ENCODE measurements around the gene PSMC3IP. TPM values are rescaled to one million over a fixed set of nuclear protein-coding genes. Genes with fewer than 3 reads are reported as not detected.
"Not testable (repeated sequence)": the region's sequence is repeated elsewhere in the genome, so short reads cannot be mapped to it uniquely, and the experiment has no call there.

Gene PSMC3IP
- total and polyA plus RNA-seq, 2 of the 4 experiments (the other 2 are of a cell fraction) = 5.6 to 9.8 TPM

GRCh38 chr17:42612013-42612412, 34.5 kb upstream of the PSMC3IP start:
- no CpG with 5 or more reads among the region's 4 CpGs for WGBS, 2 experiments (ENCODE audit: extremely low coverage in 2 of 2, insufficient read length in 1 of 2)
- no peak overlapping the region for H3K27ac ChIP-seq (ENCODE audit: insufficient read depth, low read length)
- no peak overlapping the region for H3K4me3 ChIP-seq (ENCODE audit: insufficient read depth, low read depth, low read length)
- TF ChIP-seq RAD21 (IDR thresholded peaks at IDR 0.05; ENCODE audit: low read length) (no peak), NFE2L2 (IDR thresholded peaks at IDR 0.05; ENCODE audit: low read depth, low read length) (no peak)
- no peaks in the 10 kb centered on the region for H3K9me3 ChIP-seq (ENCODE audit: control insufficient read depth, insufficient read depth, low read length)
- H3K9me1 ChIP-seq (ENCODE audit: insufficient read depth, low read length) = peaks cover 4% of the 10 kb centered on the region; the same call in 1 of the 2 replicates
- H2BK120ac ChIP-seq (ENCODE audit: low read depth, low read length) = no peak overlapping the region
- H2AFZ ChIP-seq (replicated peaks; ENCODE audit: low read length, poor library complexity) = no peak overlapping the region
- no peak overlapping the region for H2BK5ac ChIP-seq (ENCODE audit: low read depth, low read length, poor library complexity, severe bottlenecking)
- peak overlapping the region; percentile 50 for H2AK9ac ChIP-seq (replicated peaks; ENCODE audit: low read depth, low read length, poor library complexity)
- H4K91ac ChIP-seq (ENCODE audit: insufficient read depth, low read depth, low read length) = no peak overlapping the region
- no peak overlapping the region for H4K5ac ChIP-seq (ENCODE audit: low read depth, low read length)
- no peak for DNase-seq
- peaks cover 3% of the 10 kb centered on the region for H3K4me1 ChIP-seq (ENCODE audit: control insufficient read depth, insufficient read depth, low read length)
- H4K20me1 ChIP-seq (ENCODE audit: insufficient read depth, low read length) = peaks cover 18% of the 10 kb centered on the region; the same call in 1 of the 2 replicates
- peaks cover 13 to 39% of the 10 kb centered on the region in 2 experiments for H3K79me1 ChIP-seq (ENCODE audit: low read depth in 1 of 2, low read length in 2 of 2)
- no peak overlapping the region for H4K8ac ChIP-seq (ENCODE audit: low read depth in 2 of 2, low read length in 2 of 2)
- no peak overlapping the region for H2BK15ac ChIP-seq (ENCODE audit: low read depth, low read length)
- intact Hi-C loops (cut with micrococcal nuclease) (no loop called here), dilution Hi-C loops (cut with HindIII; ENCODE audit: low sequenced_read_pairs, unreplicated experiment) (no loop called here), in situ Hi-C loops (cut with MboI; ENCODE audit: low sequenced_read_pairs) (no loop called here)
- CTCF ChIA-PET = interaction anchor here (0.6 kb wide), 1 partner anchor 37 kb away, joined by 3 read pairs; no protein-coding TSS in a partner anchor
- no peak overlapping the region for H3K18ac ChIP-seq (ENCODE audit: low read depth, low read length)
- no peak overlapping the region for H3K14ac ChIP-seq (replicated peaks; ENCODE audit: low read depth, low read length)
- peaks cover 34% of the 10 kb centered on the region for H3K36me3 ChIP-seq (ENCODE audit: control insufficient read depth, insufficient read depth, low read length)
- ATAC-seq (ENCODE audit: low read depth) = no peak
- H3K27me3 ChIP-seq (ENCODE audit: control insufficient read depth, insufficient read depth, low read length) = no peaks in the 10 kb centered on the region
- no peak overlapping the region for H3K9ac ChIP-seq (ENCODE audit: low read depth, low read length)
- BruUV-seq (replicated peaks) = no TSS peak
- no peak overlapping the region for H3K23ac ChIP-seq (ENCODE audit: low read depth, low read length)
- H2AK5ac ChIP-seq (ENCODE audit: low read depth, low read length) = no peak overlapping the region
- H3K4ac ChIP-seq (ENCODE audit: low read depth, low read length) = no peak overlapping the region
- H3K4me2 ChIP-seq (ENCODE audit: low read depth, low read length) = no peak overlapping the region
- no peak overlapping the region for H2BK20ac ChIP-seq (ENCODE audit: low read depth, low read length)
- 0 out of 2 replicates have a peak overlapping the region, but pooled peaks have one; percentile 6 for H3K56ac ChIP-seq (ENCODE audit: extremely low read depth, insufficient read depth, low read length)
- POLR2A ChIA-PET (ENCODE audit: unreplicated experiment) = no interaction called here

- Histone ChIP-seq H3K79me1 (ENCODE audit: low read depth in 1 of 2, low read length in 2 of 2) (peaks cover 15 to 56% of the 10 kb centered on the region in 2 experiments), H3K4ac (ENCODE audit: low read depth, low read length) (peak overlapping the region; percentile 94), H4K20me1 (ENCODE audit: insufficient read depth, low read length) (peaks cover 35% of the 10 kb centered on the region; the same call in 1 of the 2 replicates), H2AK5ac (ENCODE audit: low read depth, low read length) (peak overlapping the region; percentile 85), H4K8ac (ENCODE audit: low read depth in 2 of 2, low read length in 2 of 2) (peak overlapping the region; percentile 57 to 68; a peak in 3 of 4 replicates), H3K4me3 (ENCODE audit: insufficient read depth, low read depth, low read length) (peak overlapping the region; percentile 75), H3K56ac (ENCODE audit: extremely low read depth, insufficient read depth, low read length) (peak overlapping the region; percentile 52; the same call in 1 of the 2 replicates), H3K36me3 (ENCODE audit: control insufficient read depth, insufficient read depth, low read length) (peaks cover 26% of the 10 kb centered on the region), H2AK9ac (replicated peaks; ENCODE audit: low read depth, low read length, poor library complexity) (peak overlapping the region; percentile 99), H4K91ac (ENCODE audit: insufficient read depth, low read depth, low read length) (peak overlapping the region; percentile 67; the same call in 1 of the 2 replicates), H2BK5ac (ENCODE audit: low read depth, low read length, poor library complexity, severe bottlenecking) (peak overlapping the region; percentile 66), H2BK15ac (ENCODE audit: low read depth, low read length) (peak overlapping the region; percentile 68; the same call in 1 of the 3 replicates), H3K4me2 (ENCODE audit: low read depth, low read length) (peak overlapping the region; percentile 85), H3K14ac (replicated peaks; ENCODE audit: low read depth, low read length) (peak overlapping the region; percentile 98), H3K27ac (ENCODE audit: insufficient read depth, low read length) (peak overlapping the region; percentile 83), H3K18ac (ENCODE audit: low read depth, low read length) (peak overlapping the region; percentile 20; the same call in 1 of the 2 replicates), H3K9ac (ENCODE audit: low read depth, low read length) (peak overlapping the region; percentile 88), H2AFZ (replicated peaks; ENCODE audit: low read length, poor library complexity) (peak overlapping the region; percentile 99), H3K23ac (ENCODE audit: low read depth, low read length) (peak overlapping the region; percentile 98)
- intact Hi-C loops (cut with micrococcal nuclease) = loop anchor here (2.0 to 5.0 kb wide), 3 partner anchors 33 to 69 kb away; partner anchors contain the start of genes PSMC3IP and TUBG2
- H4K5ac ChIP-seq (ENCODE audit: low read depth, low read length); H2BK20ac ChIP-seq (ENCODE audit: low read depth, low read length); H3K27me3 ChIP-seq (ENCODE audit: control insufficient read depth, insufficient read depth, low read length); BruUV-seq (replicated peaks); H3K4me1 ChIP-seq (ENCODE audit: control insufficient read depth, insufficient read depth, low read length); H3K9me3 ChIP-seq (ENCODE audit: control insufficient read depth, insufficient read depth, low read length); H2BK120ac ChIP-seq (ENCODE audit: low read depth, low read length); dilution Hi-C loops (cut with HindIII; ENCODE audit: low sequenced_read_pairs, unreplicated experiment); DNase-seq; H3K9me1 ChIP-seq (ENCODE audit: insufficient read depth, low read length); in situ Hi-C loops (cut with MboI; ENCODE audit: low sequenced_read_pairs): not testable (repeated sequence)
- peak; percentile 46 for ATAC-seq (ENCODE audit: low read depth)
- POLR2A ChIA-PET (ENCODE audit: unreplicated experiment) = interaction anchor here (1.0 kb wide), 3 partner anchors 8 to 751 kb away, joined by 3 to 4 read pairs (median 3); no protein-coding TSS in a partner anchor
- 5% methylated on average over 10 of the region's 42 CpGs; no CpG with 5 or more reads in 1 of the 2 experiments for WGBS, 2 experiments (ENCODE audit: extremely low coverage in 2 of 2, insufficient read length in 1 of 2)
- CTCF ChIA-PET = interaction anchor here (0.6 kb wide), 2 partner anchors 10 to 32 kb away, joined by 3 to 4 read pairs; no protein-coding TSS in a partner anchor
Observed at GRCh38 chr17:42609814-42610801, 32.6 kb upstream of the PSMC3IP start.
